K562 (cell line): ENCODE data around the gene CTSD. TPM values are rescaled to one million over a fixed set of nuclear protein-coding genes. Genes with fewer than 3 reads are reported as not detected.

Experiments used
- ATAC-seq: fragments of 200-7000 bp; cut with Tn5 transposase; 3 replicates; pipeline ENCODE4 v1.9.1; 2020; ENCODE audit warnings: moderate library complexity
- BruUV-seq: library from RNA; stranded (reverse); fragments of 400-500 nt; replicated peaks from 2 replicates; lab custom pipeline; 2021; lab: Mats Ljungman, UMichigan
- CTCF ChIA-PET: fragments of 300-600 bp; formaldehyde crosslinking; extraction: SDS; loops from one replicate; lab custom pipeline; 2021; ENCODE audit warnings: low intra/inter-chr PET ratio; lab: Yijun Ruan, JAX
- POLR2A ChIA-PET: fragments of 300-600, 350-650 bp; sonication (Branson Sonifier 250); formaldehyde crosslinking; extraction: SDS; loops from one replicate; lab custom pipeline; 2021; ENCODE audit warnings: antibody characterized with exemption, inconsistent platforms; lab: Yijun Ruan, JAX
- DNase-seq, 4 experiments: peaks; one replicate each; pipeline versions ENCODE4 v3.0.0 to v3.0.0-alpha.2; 2011 to 2018; ENCODE audit warnings: low spot score in 3 of 4, mixed read lengths in 3 of 4; ENCODE audit errors: extremely low read depth in 1 of 4
- FAIRE-seq: peaks from 2 replicates; lab custom pipeline; 2011; peaks lifted over from hg19 to GRCh38; lab: Jason Lieb, UNC
- H2AFZ ChIP-seq: 2 replicates; pipeline ENCODE4 v1.6.0; 2011; ENCODE audit warnings: low read depth, low read length, control low read depth, inconsistent platforms
- H3K27ac ChIP-seq: fragments of 200-600 bp; 3 replicates; pipeline ENCODE4 v1.8.0; 2011; ENCODE audit warnings: low read depth, mild to moderate bottlenecking, control low read depth, inconsistent platforms, low read length, moderate library complexity, mixed read lengths; ENCODE audit errors: extremely low read depth
- H3K27me3 ChIP-seq, 2 experiments: fragments of 300-600 bp in 1 of 2; 2 replicates in 1 of 2; 3 replicates in 1 of 2; pipeline versions ENCODE4 v1.6.0 to v1.8.0; 2011; ENCODE audit warnings: inconsistent platforms in 2 of 2, low read length in 2 of 2, mild to moderate bottlenecking in 1 of 2, mixed read lengths in 1 of 2, moderate library complexity in 1 of 2; ENCODE audit not compliant: control insufficient read depth in 2 of 2, insufficient read depth in 2 of 2
- H3K36me3 ChIP-seq: fragments of 300-600 bp; 3 replicates; pipeline ENCODE4 v1.8.0; 2011; ENCODE audit warnings: mild to moderate bottlenecking, low read length, inconsistent platforms; ENCODE audit not compliant: control insufficient read depth, insufficient read depth
- H3K4me1 ChIP-seq, 2 experiments: fragments of 200-600 bp in 1 of 2; replicated peaks in 1 of 2; 2 replicates in 1 of 2; 3 replicates in 1 of 2; pipeline versions ENCODE4 v1.5.1 to v1.8.0; 2011; ENCODE audit warnings: inconsistent platforms in 2 of 2, low read length in 2 of 2, mild to moderate bottlenecking in 1 of 2, mixed read lengths in 1 of 2, moderate library complexity in 1 of 2; ENCODE audit not compliant: control insufficient read depth in 2 of 2, insufficient read depth in 2 of 2
- H3K4me2 ChIP-seq: 2 replicates; pipeline ENCODE4 v1.6.1; 2011; ENCODE audit warnings: low read length, control low read depth, inconsistent platforms, mixed read lengths; ENCODE audit not compliant: insufficient read depth
- H3K4me3 ChIP-seq: fragments of 200-600 bp; sonication (generic), shearing (Covaris generic); 2 replicates; pipeline ENCODE4 v1.5.1; 2016; ENCODE audit warnings: control low read depth, inconsistent platforms
- H3K79me2 ChIP-seq: fragments of 200-600 bp; 3 replicates; pipeline ENCODE4 v1.8.0; 2011; ENCODE audit warnings: low read length, inconsistent platforms; ENCODE audit not compliant: control insufficient read depth, insufficient read depth
- H3K9ac ChIP-seq, 2 experiments: 2 replicates each; pipeline versions ENCODE4 v1.6.0 to v1.6.1; 2011; ENCODE audit warnings: low read depth in 2 of 2, low read length in 2 of 2, control low read depth in 1 of 2, inconsistent platforms in 1 of 2, mild to moderate bottlenecking in 1 of 2, mixed read lengths in 1 of 2; ENCODE audit not compliant: insufficient read depth in 1 of 2
- H3K9me1 ChIP-seq: one replicate; pipeline ENCODE4 v1.6.0; 2011; ENCODE audit warnings: inconsistent platforms, mild to moderate bottlenecking, low read length, moderate library complexity; ENCODE audit not compliant: control insufficient read depth, insufficient read depth
- H3K9me3 ChIP-seq: replicated peaks from 2 replicates; pipeline ENCODE4 v1.5.1; 2011; ENCODE audit warnings: low read depth, low read length, inconsistent platforms; ENCODE audit not compliant: control insufficient read depth, insufficient read depth
- H4K20me1 ChIP-seq: replicated peaks from 2 replicates; pipeline ENCODE4 v1.6.1; 2011; ENCODE audit warnings: low read length, inconsistent platforms, mixed read lengths; ENCODE audit not compliant: control insufficient read depth, insufficient read depth
- BRF1 ChIP-seq: IDR thresholded peaks from 3 replicates; pipeline ENCODE4 v1.6.1; 2011; ENCODE audit warnings: borderline replicate concordance, mild to moderate bottlenecking; ENCODE audit not compliant: insufficient read length; ENCODE audit errors: extremely low read depth
- DDX20 ChIP-seq: fragments of 450-650 bp; IDR thresholded peaks from 2 replicates; pipeline ENCODE4 v1.6.1; 2016; ENCODE audit warnings: missing genetic modification characterization, low read depth, mild to moderate bottlenecking, missing compliant biosample characterization, moderate library complexity
- HMGN3 ChIP-seq: IDR thresholded peaks from 2 replicates; pipeline ENCODE4 v1.6.1; 2011; ENCODE audit warnings: borderline replicate concordance, low read depth, mild to moderate bottlenecking, mixed read lengths, low read length; ENCODE audit not compliant: insufficient read length; ENCODE audit errors: extremely low read depth
- PCBP2 ChIP-seq: fragments of 200-400 bp; formaldehyde crosslinking; IDR thresholded peaks from 2 replicates; pipeline ENCODE4 v1.6.1; 2018; ENCODE audit warnings: low read length, low read depth, mild to moderate bottlenecking, moderate library complexity; ENCODE audit not compliant: poor library complexity, severe bottlenecking
- ZNF444 ChIP-seq: fragments of 250-450 bp; sonication (Bioruptor Pico); IDR thresholded peaks from 2 replicates; pipeline ENCODE4 v1.4.0; 2020; ENCODE audit warnings: mild to moderate bottlenecking, moderate library complexity
- ZNF75A ChIP-seq: fragments of 450-650 bp; formaldehyde crosslinking; IDR thresholded peaks from 2 replicates; pipeline ENCODE4 v1.4.0; 2020; ENCODE audit warnings: mild to moderate bottlenecking
- WGBS: fragments of 100-300 bp; shearing (Covaris generic); methylation state at CpG from one replicate; pipeline ENCODE4 v1.1.6; 2016; ENCODE audit warnings: low coverage, mixed read lengths; ENCODE audit not compliant: insufficient coverage; ENCODE audit errors: missing lambda C conversion rate; 5-methylcytosine and 5-hydroxymethylcytosine counted together
- in situ Hi-C: fragments of 300-500 bp; cut with MboI; formaldehyde crosslinking; loops from 4 replicates; pipeline ENCODE4 v1.15.0; 2018; ENCODE audit warnings: inconsistent platforms, mixed read lengths
- intact Hi-C: fragments of 100-400 bp; cut with micrococcal nuclease; formaldehyde crosslinking; loops from 2 replicates; pipeline ENCODE4 v1.14.2; 2022
- polyA plus RNA-seq, 8 experiments: library from polyadenylated mRNA; depleted of rRNA in 4 of 8; stranded (reverse) in 5 of 8; unstranded in 3 of 8; fragments of >200 nt; fragmentation: Nextera tagmentation in 2 of 8; fragmentation: Illumina TruSeq in 1 of 8; extraction: Ambion mirVana in 2 of 8; extraction: Trizol in 1 of 8; gene quantifications; 2 replicates each; pipeline versions ENCODE4 v1.2.1 to v1.2.3, GENCODE V29; 2011 to 2014; ENCODE audit warnings: inconsistent platforms in 1 of 8, missing spikeins in 1 of 8
- total RNA-seq, 7 experiments: library from RNA; depleted of rRNA in 6 of 7; stranded (reverse); fragments of >200 nt in 6 of 7; fragmentation: Illumina TruSeq in 2 of 7; extraction: Trizol in 2 of 7; gene quantifications; 2 replicates each; pipeline versions ENCODE4 v1.2.1 to v1.2.3, GENCODE V29; 2011 to 2021; ENCODE audit warnings: low replicate concordance in 1 of 7

Gene CTSD
- total and polyA plus RNA-seq, 9 of the 15 experiments (the other 6 are each of a cell fraction or from before 2014, with no cell fraction given): 1.0 to 112 (median 40.9) TPM

- TF ChIP-seq DDX20 (tag): no peak
- no peak for TF ChIP-seq BRF1
- no peak for TF ChIP-seq PCBP2
- TF ChIP-seq ZNF75A (CRISPR knock-in tag): no peak
- TF ChIP-seq HMGN3: no peak
- TF ChIP-seq, all 486 proteins: peak for 0
These were observed 14.0 kb upstream of the CTSD start (continued) for GRCh38 chr11:1777737-1778136.

DNA sequence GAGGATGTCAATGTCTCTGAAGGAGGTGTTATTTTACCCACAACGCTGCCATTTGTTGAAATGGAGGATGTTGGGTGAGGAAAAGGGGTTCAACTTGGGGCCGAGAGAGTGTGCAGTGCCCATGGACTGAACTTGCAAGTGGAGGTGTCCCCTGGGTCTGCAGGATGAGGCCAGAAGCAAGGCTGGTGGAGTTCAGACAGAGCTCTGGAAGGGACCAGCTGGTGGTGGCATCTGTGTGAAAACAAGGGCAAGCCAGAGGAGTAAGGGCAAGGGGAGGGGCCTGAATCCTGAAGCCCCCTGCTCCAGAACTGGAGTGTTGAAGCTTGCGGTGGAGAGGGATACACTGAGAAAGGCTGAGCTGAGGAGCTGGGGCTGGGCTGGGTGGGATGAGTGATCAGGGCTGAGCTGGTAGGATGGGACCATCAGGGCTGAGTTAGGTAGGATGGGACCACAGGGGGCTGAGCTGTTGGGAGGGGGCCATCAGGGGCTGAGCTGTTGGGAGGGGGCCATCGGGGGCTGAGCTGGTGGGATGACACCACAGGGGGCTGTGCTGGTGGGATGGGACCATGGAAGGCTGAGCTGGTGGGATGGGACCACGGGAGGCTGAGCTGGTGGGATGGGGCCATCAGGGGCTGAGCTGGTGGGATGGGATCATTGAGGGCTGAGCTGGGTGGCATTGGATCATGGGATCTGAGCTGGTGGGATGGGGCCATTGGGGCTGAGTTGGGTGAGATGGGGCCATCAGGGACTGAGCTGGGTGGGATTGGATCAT lies 13.4 kb upstream of the CTSD start:
- H3K4me1 ChIP-seq: peaks cover 11 to 63% of the 10 kb centered on the region in 2 experiments
- H2AFZ ChIP-seq: no peak overlapping the region
- no peak overlapping the region for H3K9ac ChIP-seq
- TF ChIP-seq ZNF444 (CRISPR knock-in tag): no peak
- no peaks in the 10 kb centered on the region for H3K36me3 ChIP-seq
- ATAC-seq (no peak), FAIRE-seq (no peak), DNase-seq (no peak)
- intact Hi-C loops (no loop called here), in situ Hi-C loops (no loop called here)
- H3K4me3 ChIP-seq: no peak overlapping the region
- no peak overlapping the region for H3K4me2 ChIP-seq
- ChIA-PET POLR2A (interaction anchor here (0.9 kb wide), 1 partner anchor 15 kb away, joined by 3 read pairs; no protein-coding TSS in a partner anchor), CTCF (no interaction called here)
- no peaks in the 10 kb centered on the region for H3K9me3 ChIP-seq
- no peaks in the 10 kb centered on the region; the same call in 1 of the 2 replicates for H4K20me1 ChIP-seq
- WGBS: 0% methylated on average over 3 of the region's 5 CpGs
- no TSS peak for BruUV-seq
- no peaks in the 10 kb centered on the region for H3K79me2 ChIP-seq
- no peak overlapping the region for H3K27ac ChIP-seq
- no peaks in the 10 kb centered on the region for H3K9me1 ChIP-seq
- peaks cover 6 to 32% of the 10 kb centered on the region in 2 experiments; a peak in 4 of 5 replicates for H3K27me3 ChIP-seq
